ENCODE measurements around the gene GCNT2.

- TF ChIP-seq EZH2 (IDR thresholded peaks at IDR 0.05; ENCODE audit: low read length, missing control alignments), result no peak
- no peak for TF ChIP-seq CTCF (conservative IDR thresholded peaks at IDR 0.05 in 1 of 2, IDR thresholded peaks at IDR 0.05 in 1 of 2; ENCODE audit: low read depth in 1 of 2, low read length in 2 of 2)
Observed at GRCh38 chr6:10521104-10521808, at the start of gene GCNT2.

Measured in fibroblast of lung (primary cell).